NCI-H2227 (cell line): ENCODE measurements around the gene LRCH1.

Experiments
- DNase-seq: peaks from one replicate; lab custom pipeline; 2025; ENCODE audit not compliant: unreplicated experiment; lab: John Stamatoyannopoulos, UW

The LRCH1 gene

DNA sequence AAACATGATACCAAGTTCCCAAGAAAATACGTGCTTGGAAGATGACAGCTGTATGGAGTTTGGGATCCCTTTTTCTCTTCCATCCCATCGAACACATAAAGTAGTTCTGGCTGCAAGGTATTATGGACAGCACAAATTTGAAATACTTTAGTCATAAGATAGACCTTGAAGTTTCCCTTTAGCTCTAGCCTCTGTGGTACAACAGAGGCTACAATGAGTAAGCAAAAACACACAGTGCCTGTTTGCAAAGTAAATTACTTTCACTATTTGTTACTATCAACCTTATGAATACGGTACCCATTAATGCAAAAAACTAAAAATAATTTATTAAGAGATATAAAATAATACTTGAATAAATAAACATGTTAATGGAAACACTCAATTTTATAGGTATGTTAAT lies 21.0 kb upstream of the LRCH1 start:
- no peak for DNase-seq

DNA sequence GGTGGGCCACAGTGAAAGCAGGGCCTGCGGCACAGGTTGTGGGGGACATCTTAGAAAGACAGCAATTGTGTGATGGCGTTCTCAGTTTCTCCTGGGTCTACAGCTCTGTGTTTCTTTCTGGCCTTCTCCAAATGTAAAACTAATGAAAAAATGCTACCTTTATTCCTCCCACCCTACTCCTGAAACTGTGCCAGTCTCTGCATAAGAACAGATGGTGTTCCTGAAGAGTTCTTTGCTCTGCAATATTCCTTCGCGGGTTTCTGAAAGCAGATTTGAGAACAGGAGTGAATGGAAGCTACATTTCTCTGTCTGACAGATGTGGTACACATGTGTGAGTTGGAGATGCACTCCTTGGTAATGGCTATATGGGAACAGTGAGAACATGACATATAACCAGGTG lies 18.0 kb upstream of the LRCH1 start:
- no peak for DNase-seq

- no peak for DNase-seq
Measured at GRCh38 chr13:46535825-46536224, 17.1 kb upstream of the LRCH1 start.

DNA sequence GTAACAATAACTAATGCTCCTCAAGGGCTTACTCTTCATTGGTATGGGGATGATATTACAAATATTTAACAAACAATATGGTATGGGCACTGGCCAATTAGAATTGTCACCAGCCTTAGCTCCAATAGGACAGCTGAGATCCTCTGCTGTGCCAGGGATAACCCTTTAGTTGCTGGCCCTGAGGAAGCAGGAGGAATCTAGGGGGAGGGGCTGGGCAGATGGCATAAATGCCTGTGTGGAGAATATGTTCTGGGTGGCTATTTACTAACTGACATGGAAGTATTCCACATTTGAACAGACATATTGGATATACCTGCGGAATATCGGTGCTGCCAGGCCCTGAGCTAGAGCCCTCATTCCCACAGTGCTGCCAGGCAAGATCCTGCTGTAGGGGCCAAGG lies 16.6 kb upstream of the LRCH1 start:
- no peak for DNase-seq

DNA sequence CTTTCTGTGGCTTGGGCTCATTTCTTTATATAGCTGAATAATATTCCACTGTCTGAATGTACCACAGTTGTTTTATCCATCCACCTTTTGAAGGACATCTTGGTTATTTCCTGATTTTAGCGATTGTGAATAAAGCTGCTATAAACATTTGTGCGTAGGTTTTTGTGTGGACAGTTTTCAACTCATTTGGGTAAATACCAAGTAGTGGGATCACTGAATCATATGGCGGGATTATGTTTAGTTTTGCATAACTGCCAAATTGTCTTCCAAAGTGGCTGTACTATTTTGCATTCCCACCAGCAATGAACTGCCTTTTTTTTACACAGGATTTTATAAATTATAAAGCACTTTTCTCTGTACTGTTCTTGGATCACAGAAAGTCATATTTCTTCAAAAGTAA lies 13.7 kb upstream of the LRCH1 start:
- no peak for DNase-seq

DNA sequence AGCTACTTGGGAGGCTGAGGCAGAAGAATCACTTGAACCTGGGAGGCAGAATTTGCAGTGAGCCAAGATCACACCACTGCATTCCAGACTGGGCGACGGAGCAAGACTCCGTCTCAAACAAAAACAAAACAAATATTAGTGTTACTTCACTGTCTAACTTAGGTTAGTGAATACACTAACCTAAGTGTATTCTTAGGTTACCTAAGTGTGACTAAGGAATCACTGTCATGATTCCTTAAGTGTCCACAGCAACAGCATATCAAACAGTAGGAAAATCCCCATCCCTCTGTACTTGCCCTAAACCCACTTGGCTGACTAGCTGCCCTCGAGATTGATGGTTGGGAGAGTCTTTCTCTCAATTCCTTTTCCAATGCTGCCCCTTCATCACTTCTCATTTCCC lies 11.8 kb upstream of the LRCH1 start:
- no peak for DNase-seq

GRCh38 chr13:46542833-46543232 lies 10.1 kb upstream of the LRCH1 start:
- DNase-seq: no peak

GRCh38 chr13:46543287-46543686 lies 9.7 kb upstream of the LRCH1 start:
- DNase-seq: no peak

DNA sequence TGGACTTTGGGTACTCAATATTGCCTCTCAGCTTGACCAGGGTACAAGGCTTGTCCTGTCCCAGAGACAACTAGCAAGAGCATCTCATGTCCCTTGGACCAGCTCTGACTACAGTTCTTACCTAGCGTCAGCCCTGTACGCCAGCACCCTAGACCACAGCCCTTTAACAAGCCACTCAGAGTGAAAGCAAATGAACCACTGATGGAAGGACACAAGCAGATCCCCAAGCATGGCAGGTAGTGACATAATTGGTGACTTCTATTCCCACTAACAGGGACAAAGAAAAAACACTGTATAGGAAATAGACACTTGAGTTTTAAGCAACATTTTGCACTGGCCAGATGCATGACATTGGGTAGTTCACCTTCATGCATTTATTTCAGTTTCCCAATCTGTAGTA lies 8.8 kb upstream of the LRCH1 start:
- DNase-seq: no peak

- no peak for DNase-seq
Measured at GRCh38 chr13:46544811-46545210, 8.2 kb upstream of the LRCH1 start.

DNA sequence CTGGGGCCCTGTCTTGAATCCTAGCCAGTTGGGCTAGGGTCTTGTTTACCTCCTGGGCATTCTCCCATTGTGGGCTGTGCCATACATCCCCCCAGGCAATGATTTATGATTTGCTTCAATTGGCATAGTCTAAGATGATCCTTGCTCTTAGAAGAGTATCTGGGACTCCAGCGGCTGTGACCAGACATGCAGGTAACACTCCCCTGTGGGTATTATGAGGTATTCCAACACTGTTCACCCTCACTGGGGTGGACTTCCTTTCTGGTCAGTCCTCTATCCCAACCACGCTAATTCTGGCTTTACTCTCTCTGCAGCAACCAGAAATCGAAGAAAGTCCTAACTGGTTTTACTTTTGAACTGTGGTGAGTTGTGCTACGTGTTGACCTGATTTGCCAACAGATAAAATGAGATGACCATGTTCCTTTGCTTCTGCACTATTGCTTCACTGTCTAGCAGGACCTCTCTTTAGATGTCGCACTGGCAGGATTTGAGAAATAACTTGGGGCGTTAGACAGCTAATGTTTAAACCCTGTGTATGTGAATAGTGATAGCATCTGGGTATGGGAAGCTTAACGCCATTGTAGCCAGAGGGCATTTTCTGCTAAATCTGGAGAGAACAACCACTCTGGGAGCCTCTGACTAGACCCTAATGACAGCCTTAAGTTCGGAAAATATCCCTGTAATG lies 6.7 kb upstream of the LRCH1 start:
- DNase-seq: no peak

DNA sequence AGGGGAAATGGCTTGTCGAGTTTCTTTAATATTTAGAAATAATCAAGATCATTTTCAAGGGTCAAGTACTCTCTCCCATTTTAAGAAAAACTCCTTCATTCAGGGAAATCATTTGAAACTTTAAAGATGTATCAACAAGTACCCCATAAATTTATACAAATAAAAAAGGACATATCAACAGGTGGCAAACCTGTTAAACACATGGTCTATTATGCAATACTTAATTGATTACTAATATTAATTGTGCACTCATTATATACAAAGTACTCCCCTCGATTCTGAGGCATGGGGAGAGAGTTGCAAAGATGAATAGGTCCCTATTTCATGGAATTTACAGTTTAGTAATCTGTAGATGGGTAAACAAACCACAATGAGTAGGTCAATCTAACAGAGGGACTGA lies 2.1 kb upstream of the LRCH1 start:
- DNase-seq: no peak

DNA sequence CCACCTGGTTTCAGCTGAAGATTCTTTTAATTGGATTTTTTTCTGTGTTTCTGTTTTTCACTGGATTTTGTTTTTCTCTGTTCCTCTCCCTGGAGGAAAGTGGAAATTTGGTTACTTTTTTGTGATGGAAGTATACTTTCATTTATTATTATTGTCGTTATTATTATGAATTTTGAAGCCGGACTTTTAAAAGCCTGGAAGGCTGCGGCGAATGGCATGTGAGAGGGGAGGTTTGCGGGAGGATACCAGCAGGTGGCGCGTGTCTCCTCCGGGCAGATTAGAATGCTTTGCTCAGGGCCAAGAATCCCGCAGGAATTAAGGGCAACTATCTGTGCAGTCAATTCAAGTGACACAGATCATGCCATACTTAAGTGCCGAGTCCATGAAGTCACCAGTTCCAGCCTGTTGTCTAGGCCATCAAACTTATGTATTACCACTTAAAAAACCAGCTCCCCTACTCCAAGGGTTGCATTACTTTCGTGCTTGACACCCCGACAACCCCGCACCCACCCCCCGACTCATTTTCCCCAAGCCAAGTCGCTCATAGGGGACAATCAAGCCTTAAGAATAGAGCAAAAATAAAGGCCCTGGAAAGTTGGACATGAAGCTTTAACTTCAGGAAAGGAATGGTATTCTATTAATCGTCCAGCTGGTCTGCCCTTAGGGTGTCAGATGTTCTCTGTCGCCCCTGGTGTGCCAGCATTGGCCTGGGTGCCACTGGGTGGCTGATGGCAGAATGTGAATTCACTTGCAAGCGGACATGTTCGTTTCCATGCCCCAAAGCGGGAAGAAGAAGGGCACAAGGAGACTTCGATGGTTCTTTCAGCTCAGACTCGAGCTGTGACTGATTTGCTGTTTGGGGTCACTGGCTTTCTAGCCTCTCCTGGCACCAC lies 1.3 kb upstream of the LRCH1 start:
- DNase-seq: peak; percentile 53

GRCh38 chr13:46552303-46552682 lies 677 bp upstream of the LRCH1 start:
- no peak for DNase-seq

DNA sequence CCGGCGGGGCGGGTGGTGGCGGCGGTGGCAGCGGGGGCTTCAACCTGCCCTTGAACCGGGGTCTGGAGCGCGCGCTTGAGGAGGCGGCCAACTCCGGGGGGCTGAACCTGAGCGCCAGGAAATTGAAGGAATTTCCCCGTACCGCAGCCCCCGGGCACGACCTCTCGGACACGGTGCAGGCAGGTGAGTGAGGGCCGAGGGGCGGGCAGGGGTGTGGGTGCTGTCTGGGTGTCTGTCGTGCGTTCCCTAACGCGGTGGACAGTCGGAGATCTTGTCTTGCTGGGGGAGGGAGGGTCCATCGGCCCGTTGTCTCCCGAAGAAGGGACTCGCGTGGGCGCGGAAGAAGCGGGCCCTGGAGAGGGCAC lies 533 bp downstream of the LRCH1 start:
- no peak for DNase-seq

DNA sequence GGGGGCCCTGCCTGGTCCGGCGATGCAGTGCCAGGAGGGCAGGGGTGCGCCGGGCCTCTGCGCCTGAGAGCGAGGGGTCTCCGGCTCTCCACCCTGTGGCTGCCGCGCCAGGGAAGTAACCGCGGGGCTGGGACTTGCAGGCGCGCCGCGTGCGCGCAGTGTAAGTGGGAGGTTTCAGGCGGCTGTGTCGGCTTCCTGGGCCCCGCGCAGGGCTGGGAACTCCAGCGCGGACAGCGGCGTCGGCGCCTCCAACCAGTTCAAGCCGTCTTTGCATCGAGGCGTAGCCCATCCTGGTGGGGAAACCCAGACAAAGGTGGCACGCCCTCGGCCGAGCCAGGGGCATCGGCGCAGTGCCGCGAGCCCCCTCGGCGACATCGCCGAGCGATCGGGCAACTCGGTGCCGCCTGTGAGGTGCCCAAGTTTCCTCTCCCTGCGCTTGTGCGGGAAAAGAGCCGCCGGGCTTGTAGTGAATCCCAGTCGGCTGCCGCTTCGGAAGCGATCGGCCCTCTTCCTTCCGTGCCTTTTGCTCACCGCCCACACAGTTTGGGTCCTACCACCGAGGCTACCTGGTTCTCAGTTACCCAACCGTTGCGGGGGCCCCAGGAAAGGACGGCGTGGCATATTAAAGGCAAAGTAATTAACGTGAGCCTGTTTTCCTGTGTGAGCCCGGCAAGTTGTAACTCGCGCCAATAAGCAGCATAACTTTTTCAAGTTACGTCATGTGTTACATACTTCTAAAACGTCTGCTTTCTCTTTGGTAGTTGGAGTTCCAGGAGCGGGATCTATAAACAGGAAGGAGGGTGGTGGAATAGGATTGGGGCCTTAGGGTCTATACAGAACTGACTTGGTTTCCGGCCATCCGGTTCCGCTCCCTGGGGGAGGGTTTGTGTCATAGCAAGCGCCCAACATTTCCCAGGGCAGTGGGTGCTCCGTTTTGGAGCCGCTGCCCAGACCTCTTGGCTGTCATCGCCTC lies 1.2 kb downstream of the LRCH1 start:
- peak; percentile 37 for DNase-seq

- DNase-seq: no peak
Measured at GRCh38 chr13:46554951-46555350, 2.0 kb downstream of the LRCH1 start.

GRCh38 chr13:46555722-46556417 lies 2.9 kb downstream of the LRCH1 start:
- DNase-seq: no peak

GRCh38 chr13:46556418-46556779 lies 3.4 kb downstream of the LRCH1 start:
- DNase-seq: no peak

DNA sequence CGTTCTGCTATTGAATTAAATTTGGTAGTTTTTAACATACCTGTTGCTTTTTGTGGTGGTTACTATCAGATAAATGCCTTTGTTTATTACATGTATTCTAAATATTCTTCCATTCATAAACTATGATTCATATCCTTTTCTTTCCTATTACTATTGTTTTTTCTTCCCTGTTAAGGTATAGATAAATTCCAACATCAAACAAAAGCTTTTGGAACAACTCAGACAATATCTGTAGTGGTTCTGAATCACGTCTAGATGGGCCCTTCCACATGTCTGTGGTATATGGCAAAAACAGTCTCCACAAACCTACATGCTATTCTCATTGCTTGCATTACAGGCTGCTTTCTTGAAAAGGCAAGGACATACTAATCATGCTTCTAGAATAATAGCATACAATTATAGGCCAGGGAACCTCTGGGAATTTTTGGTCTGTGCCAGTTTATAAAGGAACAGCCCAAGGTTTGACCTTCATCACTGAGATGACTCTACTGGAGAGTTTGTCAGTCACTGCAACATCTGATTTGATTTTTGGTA lies 6.4 kb downstream of the LRCH1 start:
- DNase-seq: no peak

DNA sequence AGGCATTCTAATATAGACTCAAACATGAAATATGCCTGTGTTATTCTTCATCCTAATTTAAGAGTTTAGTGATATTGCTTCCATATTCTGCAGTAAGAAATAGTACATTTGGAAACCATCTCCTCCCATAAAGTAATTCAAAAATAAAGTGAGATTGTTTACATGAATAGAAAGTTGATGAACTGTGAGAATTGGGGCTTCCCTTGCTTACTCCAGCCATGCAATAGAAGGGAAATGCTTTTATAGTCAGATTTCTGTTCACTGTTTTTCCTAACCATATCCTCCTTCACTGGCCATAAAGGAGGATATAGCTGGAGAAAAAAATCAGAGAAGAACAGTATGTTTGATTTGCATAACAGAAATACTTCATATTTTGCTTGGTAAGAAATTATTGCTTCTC lies 7.8 kb downstream of the LRCH1 start:
- DNase-seq: no peak
